ENCODE results near the gene CERKL.

CERKL gene

GRCh38 chr2:181517685-181518301 is 139.1 kb downstream of the CERKL start:
- DNase-seq, result peak in 1 of 14 donors; percentile 78

GRCh38 chr2:181516992-181517391 is 139.9 kb downstream of the CERKL start:
- DNase-seq, result no peak

GRCh38 chr2:181515719-181516118 is 141.2 kb downstream of the CERKL start:
- DNase-seq, result no peak

GRCh38 chr2:181500201-181500600 is 156.7 kb downstream of the CERKL start:
- DNase-seq, result no peak

GRCh38 chr2:181499231-181499630 is 157.7 kb downstream of the CERKL start:
- DNase-seq, result no peak

Measured in C1 segment of cervical spinal cord (tissue), 14 donors.